K562 (cell line): ENCODE results near the gene BRME1. TPM values are rescaled to one million over a fixed set of nuclear protein-coding genes. Genes with fewer than 3 reads are reported as not detected.
A peak's percentile ranks its signal among the peaks of the same experiment; 100 is the strongest.

Source experiments
- ARHGAP35 ChIP-seq: fragments of 450-650 bp; IDR thresholded peaks from 2 replicates; pipeline ENCODE4 v1.6.1; 2018; ENCODE audit not compliant: partially characterized antibody
- CBX3 ChIP-seq, 2 experiments: IDR thresholded peaks; 1 replicate in 1 of 2; 2 replicates in 1 of 2; pipeline ENCODE4 v1.6.1; 2012; ENCODE audit warnings: inconsistent platforms in 2 of 2, low read length in 2 of 2, borderline replicate concordance in 1 of 2, control low read depth in 1 of 2
- IRF9 ChIP-seq: fragments of 450-650 bp; IDR thresholded peaks from 2 replicates; pipeline ENCODE4 v1.6.1; 2016; ENCODE audit warnings: missing biosample characterization, missing genetic modification characterization
- LEF1 ChIP-seq: fragments of 450-650 bp; IDR thresholded peaks from 2 replicates; pipeline ENCODE4 v1.6.1; 2016; ENCODE audit warnings: mild to moderate bottlenecking
- MTF1 ChIP-seq: fragments of 250-450 bp; sonication (Bioruptor Pico); IDR thresholded peaks from 2 replicates; pipeline ENCODE4 v1.9.0; 2021; ENCODE audit warnings: moderate library complexity, mild to moderate bottlenecking, inconsistent platforms, borderline replicate concordance
- NRF1 ChIP-seq, 2 experiments: fragments of 450-650 bp; IDR thresholded peaks in 1 of 2; conservative IDR thresholded peaks in 1 of 2; 2 replicates each; pipeline ENCODE4 v1.6.1; 2014; ENCODE audit warnings: mild to moderate bottlenecking in 2 of 2
- ZNF217 ChIP-seq: sonication (generic); formaldehyde crosslinking; IDR thresholded peaks from 2 replicates; pipeline ENCODE4 v1.8.0; 2022; ENCODE audit warnings: mild to moderate bottlenecking, missing genetic modification reagents
- ZNF263 ChIP-seq: sonication (generic); formaldehyde crosslinking; IDR thresholded peaks from 2 replicates; pipeline ENCODE4 v1.8.0; 2022; ENCODE audit warnings: mild to moderate bottlenecking, missing genetic modification reagents, borderline replicate concordance
- ZNF444 ChIP-seq: fragments of 250-450 bp; sonication (Bioruptor Pico); IDR thresholded peaks from 2 replicates; pipeline ENCODE4 v1.4.0; 2020; ENCODE audit warnings: mild to moderate bottlenecking, moderate library complexity
- polyA plus RNA-seq, 8 experiments: library from polyadenylated mRNA; depleted of rRNA in 4 of 8; stranded (reverse) in 5 of 8; unstranded in 3 of 8; fragments of >200 nt; fragmentation: Nextera tagmentation in 2 of 8; fragmentation: Illumina TruSeq in 1 of 8; extraction: Ambion mirVana in 2 of 8; extraction: Trizol in 1 of 8; gene quantifications; 2 replicates each; pipeline versions ENCODE4 v1.2.1 to v1.2.3, GENCODE V29; 2011 to 2014; ENCODE audit warnings: inconsistent platforms in 1 of 8, missing spikeins in 1 of 8
- total RNA-seq, 7 experiments: library from RNA; depleted of rRNA in 6 of 7; stranded (reverse); fragments of >200 nt in 6 of 7; fragmentation: Illumina TruSeq in 2 of 7; extraction: Trizol in 2 of 7; gene quantifications; 2 replicates each; pipeline versions ENCODE4 v1.2.1 to v1.2.3, GENCODE V29; 2011 to 2021; ENCODE audit warnings: low replicate concordance in 1 of 7
- TF ChIP-seq, protein P1 (sequence below): fragments of 200-600 bp; sonication (generic); IDR thresholded peaks from one replicate; pipeline ENCODE4 v1.6.1; 2012; ENCODE audit warnings: mild to moderate bottlenecking, low read depth, low read length, inconsistent platforms
- TF ChIP-seq, protein P2 (sequence below): fragments of 450-650 bp; formaldehyde crosslinking; IDR thresholded peaks from 2 replicates; pipeline ENCODE4 v1.4.0; 2022; ENCODE audit warnings: missing genetic modification characterization
- TF ChIP-seq, protein P3 (sequence below): fragments of 450-650 bp; formaldehyde crosslinking; IDR thresholded peaks from 2 replicates; pipeline ENCODE4 v1.4.0; 2020; ENCODE audit warnings: mild to moderate bottlenecking

The BRME1 gene
- total and polyA plus RNA-seq, 9 of the 15 experiments (the other 6 are each of a cell fraction or from before 2014, with no cell fraction given) = 0.75 to 6.1 (median 3.6) TPM

DNA sequence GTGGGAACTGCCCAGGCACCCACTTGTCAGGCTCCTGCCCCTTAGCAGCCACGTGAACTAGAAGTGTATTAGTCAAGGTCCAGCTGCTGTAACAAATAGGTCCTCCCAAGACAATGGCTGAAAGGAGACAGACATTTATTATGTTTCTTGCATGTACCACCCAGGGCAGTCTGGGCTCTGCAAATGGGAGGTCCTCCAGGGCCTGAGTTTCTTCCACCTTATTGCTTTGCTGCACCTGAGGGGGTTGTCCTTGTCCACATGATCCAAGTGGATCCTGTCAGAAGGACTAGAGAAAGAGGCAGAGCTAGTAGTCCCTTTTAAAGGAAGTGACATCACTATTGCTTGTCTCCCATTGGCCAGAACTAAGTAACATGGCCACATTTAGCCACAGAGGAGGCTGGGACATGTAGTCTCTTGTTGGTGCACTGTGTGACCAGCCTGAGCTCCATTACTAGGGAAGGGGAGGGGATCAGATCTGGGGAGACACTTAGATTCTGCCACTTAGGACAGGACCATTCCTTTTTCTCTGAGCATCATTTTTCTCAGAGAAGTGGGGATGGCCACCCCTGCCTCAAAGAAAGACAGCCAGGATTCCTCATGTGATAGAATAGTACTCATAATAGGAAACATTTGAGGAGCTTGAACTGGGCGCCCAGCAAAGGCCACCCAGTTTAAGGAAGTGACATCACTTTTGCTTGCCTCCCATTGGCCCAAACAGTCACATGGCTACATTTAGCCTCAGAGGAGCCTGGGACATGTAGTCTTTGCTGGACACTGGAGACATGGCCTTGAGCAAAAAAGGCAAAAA, 15.2 kb upstream of the BRME1 start (continued):
- TF ChIP-seq, protein P1, sequence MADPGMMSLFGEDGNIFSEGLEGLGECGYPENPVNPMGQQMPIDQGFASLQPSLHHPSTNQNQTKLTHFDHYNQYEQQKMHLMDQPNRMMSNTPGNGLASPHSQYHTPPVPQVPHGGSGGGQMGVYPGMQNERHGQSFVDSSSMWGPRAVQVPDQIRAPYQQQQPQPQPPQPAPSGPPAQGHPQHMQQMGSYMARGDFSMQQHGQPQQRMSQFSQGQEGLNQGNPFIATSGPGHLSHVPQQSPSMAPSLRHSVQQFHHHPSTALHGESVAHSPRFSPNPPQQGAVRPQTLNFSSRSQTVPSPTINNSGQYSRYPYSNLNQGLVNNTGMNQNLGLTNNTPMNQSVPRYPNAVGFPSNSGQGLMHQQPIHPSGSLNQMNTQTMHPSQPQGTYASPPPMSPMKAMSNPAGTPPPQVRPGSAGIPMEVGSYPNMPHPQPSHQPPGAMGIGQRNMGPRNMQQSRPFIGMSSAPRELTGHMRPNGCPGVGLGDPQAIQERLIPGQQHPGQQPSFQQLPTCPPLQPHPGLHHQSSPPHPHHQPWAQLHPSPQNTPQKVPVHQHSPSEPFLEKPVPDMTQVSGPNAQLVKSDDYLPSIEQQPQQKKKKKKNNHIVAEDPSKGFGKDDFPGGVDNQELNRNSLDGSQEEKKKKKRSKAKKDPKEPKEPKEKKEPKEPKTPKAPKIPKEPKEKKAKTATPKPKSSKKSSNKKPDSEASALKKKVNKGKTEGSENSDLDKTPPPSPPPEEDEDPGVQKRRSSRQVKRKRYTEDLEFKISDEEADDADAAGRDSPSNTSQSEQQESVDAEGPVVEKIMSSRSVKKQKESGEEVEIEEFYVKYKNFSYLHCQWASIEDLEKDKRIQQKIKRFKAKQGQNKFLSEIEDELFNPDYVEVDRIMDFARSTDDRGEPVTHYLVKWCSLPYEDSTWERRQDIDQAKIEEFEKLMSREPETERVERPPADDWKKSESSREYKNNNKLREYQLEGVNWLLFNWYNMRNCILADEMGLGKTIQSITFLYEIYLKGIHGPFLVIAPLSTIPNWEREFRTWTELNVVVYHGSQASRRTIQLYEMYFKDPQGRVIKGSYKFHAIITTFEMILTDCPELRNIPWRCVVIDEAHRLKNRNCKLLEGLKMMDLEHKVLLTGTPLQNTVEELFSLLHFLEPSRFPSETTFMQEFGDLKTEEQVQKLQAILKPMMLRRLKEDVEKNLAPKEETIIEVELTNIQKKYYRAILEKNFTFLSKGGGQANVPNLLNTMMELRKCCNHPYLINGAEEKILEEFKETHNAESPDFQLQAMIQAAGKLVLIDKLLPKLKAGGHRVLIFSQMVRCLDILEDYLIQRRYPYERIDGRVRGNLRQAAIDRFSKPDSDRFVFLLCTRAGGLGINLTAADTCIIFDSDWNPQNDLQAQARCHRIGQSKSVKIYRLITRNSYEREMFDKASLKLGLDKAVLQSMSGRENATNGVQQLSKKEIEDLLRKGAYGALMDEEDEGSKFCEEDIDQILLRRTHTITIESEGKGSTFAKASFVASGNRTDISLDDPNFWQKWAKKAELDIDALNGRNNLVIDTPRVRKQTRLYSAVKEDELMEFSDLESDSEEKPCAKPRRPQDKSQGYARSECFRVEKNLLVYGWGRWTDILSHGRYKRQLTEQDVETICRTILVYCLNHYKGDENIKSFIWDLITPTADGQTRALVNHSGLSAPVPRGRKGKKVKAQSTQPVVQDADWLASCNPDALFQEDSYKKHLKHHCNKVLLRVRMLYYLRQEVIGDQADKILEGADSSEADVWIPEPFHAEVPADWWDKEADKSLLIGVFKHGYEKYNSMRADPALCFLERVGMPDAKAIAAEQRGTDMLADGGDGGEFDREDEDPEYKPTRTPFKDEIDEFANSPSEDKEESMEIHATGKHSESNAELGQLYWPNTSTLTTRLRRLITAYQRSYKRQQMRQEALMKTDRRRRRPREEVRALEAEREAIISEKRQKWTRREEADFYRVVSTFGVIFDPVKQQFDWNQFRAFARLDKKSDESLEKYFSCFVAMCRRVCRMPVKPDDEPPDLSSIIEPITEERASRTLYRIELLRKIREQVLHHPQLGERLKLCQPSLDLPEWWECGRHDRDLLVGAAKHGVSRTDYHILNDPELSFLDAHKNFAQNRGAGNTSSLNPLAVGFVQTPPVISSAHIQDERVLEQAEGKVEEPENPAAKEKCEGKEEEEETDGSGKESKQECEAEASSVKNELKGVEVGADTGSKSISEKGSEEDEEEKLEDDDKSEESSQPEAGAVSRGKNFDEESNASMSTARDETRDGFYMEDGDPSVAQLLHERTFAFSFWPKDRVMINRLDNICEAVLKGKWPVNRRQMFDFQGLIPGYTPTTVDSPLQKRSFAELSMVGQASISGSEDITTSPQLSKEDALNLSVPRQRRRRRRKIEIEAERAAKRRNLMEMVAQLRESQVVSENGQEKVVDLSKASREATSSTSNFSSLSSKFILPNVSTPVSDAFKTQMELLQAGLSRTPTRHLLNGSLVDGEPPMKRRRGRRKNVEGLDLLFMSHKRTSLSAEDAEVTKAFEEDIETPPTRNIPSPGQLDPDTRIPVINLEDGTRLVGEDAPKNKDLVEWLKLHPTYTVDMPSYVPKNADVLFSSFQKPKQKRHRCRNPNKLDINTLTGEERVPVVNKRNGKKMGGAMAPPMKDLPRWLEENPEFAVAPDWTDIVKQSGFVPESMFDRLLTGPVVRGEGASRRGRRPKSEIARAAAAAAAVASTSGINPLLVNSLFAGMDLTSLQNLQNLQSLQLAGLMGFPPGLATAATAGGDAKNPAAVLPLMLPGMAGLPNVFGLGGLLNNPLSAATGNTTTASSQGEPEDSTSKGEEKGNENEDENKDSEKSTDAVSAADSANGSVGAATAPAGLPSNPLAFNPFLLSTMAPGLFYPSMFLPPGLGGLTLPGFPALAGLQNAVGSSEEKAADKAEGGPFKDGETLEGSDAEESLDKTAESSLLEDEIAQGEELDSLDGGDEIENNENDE = no peak
- TF ChIP-seq LEF1 (no peak), IRF9 (tag) (no peak), CBX3 (IDR thresholded peaks at IDR 0.05; ENCODE audit: borderline replicate concordance in 1 of 2, low read length in 2 of 2) (peak in 1 of 2 experiments; percentile 92; a peak in 2 of 3 replicates), ARHGAP35 (no peak), ZNF263 (no peak), ZNF217 (no peak), NRF1 (conservative IDR thresholded peaks at IDR 0.05 in 1 of 2, IDR thresholded peaks at IDR 0.05 in 1 of 2) (0 out of 4 replicates have a peak, but pooled peaks of 1 of the 2 experiments have one; percentile 33), MTF1 (no peak), ZNF444 (CRISPR knock-in tag) (no peak)
- TF ChIP-seq, protein P2, sequence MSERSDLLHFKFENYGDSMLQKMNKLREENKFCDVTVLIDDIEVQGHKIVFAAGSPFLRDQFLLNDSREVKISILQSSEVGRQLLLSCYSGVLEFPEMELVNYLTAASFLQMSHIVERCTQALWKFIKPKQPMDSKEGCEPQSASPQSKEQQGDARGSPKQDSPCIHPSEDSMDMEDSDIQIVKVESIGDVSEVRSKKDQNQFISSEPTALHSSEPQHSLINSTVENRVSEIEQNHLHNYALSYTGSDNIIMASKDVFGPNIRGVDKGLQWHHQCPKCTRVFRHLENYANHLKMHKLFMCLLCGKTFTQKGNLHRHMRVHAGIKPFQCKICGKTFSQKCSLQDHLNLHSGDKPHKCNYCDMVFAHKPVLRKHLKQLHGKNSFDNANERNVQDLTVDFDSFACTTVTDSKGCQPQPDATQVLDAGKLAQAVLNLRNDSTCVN = no peak
- TF ChIP-seq, protein P3, sequence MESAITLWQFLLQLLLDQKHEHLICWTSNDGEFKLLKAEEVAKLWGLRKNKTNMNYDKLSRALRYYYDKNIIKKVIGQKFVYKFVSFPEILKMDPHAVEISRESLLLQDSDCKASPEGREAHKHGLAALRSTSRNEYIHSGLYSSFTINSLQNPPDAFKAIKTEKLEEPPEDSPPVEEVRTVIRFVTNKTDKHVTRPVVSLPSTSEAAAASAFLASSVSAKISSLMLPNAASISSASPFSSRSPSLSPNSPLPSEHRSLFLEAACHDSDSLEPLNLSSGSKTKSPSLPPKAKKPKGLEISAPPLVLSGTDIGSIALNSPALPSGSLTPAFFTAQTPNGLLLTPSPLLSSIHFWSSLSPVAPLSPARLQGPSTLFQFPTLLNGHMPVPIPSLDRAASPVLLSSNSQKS = no peak
